ENCODE measurements around the gene HS3ST5. TPM values are rescaled to one million over a fixed set of nuclear protein-coding genes. Genes with fewer than 3 reads are reported as not detected.
A peak's percentile ranks its signal among the peaks of the same experiment; 100 is the strongest.

The HS3ST5 gene
- polyA plus RNA-seq, 1 donor (not counting 4 experiments of a cell fraction or from before 2014, with no cell fraction given) = not detected

DNA sequence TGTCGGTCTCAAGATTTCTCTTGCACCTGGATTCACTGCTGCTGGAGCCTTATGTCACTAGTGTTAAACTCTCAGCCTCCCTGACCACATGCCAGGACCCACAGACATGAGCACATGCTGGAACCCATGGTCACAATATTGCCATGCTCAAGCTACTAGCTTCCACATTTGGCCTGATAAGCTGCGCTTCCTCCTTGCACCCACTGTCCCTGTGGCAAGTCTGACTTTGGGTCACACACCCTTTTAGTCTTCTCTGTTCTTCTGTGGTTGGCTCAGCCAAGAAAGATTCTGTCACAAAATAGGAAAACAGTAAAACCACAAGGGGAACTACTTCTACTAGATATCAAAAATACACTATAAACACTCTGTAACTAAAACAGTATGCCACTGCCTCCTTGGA lies 303.0 kb downstream of the HS3ST5 start:
- H3K27me3 ChIP-seq (ENCODE audit: control insufficient read depth, extremely low read depth, insufficient read depth, low read length) = no peaks in the 10 kb centered on the region
- no peaks in the 10 kb centered on the region for H3K9me3 ChIP-seq (ENCODE audit: control insufficient read depth, low read depth, low read length)
- no peak overlapping the region for H3K27ac ChIP-seq (ENCODE audit: control insufficient read depth, insufficient read depth, low read length)
- no peak for FAIRE-seq
- dilution Hi-C loops (cut with MboI; ENCODE audit: extremely low pct_ligation_motif_present, low sequenced_read_pairs) = no loop called here
- no peaks in the 10 kb centered on the region for H3K36me3 ChIP-seq (ENCODE audit: control insufficient read depth in 2 of 2, extremely low read depth in 1 of 2, insufficient read depth in 2 of 2, low read length in 2 of 2)
- H2AFZ ChIP-seq (ENCODE audit: control insufficient read depth, low read length) = no peak overlapping the region
- DNase-seq (ENCODE audit: low read depth, low spot score) = no peak
- H3K4me3 ChIP-seq (ENCODE audit: control insufficient read depth in 2 of 3, extremely low read depth in 1 of 3, insufficient read depth in 2 of 3, low read depth in 1 of 3, low read length in 3 of 3) = no peak overlapping the region
- H3K9ac ChIP-seq (ENCODE audit: control insufficient read depth, extremely low read depth, insufficient read depth, low read length) = no peak overlapping the region
- no peaks in the 10 kb centered on the region for H3K4me1 ChIP-seq (ENCODE audit: control insufficient read depth, extremely low read depth, insufficient read depth, low read length)
- TF ChIP-seq, protein P1, sequence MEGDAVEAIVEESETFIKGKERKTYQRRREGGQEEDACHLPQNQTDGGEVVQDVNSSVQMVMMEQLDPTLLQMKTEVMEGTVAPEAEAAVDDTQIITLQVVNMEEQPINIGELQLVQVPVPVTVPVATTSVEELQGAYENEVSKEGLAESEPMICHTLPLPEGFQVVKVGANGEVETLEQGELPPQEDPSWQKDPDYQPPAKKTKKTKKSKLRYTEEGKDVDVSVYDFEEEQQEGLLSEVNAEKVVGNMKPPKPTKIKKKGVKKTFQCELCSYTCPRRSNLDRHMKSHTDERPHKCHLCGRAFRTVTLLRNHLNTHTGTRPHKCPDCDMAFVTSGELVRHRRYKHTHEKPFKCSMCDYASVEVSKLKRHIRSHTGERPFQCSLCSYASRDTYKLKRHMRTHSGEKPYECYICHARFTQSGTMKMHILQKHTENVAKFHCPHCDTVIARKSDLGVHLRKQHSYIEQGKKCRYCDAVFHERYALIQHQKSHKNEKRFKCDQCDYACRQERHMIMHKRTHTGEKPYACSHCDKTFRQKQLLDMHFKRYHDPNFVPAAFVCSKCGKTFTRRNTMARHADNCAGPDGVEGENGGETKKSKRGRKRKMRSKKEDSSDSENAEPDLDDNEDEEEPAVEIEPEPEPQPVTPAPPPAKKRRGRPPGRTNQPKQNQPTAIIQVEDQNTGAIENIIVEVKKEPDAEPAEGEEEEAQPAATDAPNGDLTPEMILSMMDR (optimal IDR thresholded peaks at IDR 0.05 in 1 of 3, IDR thresholded peaks at IDR 0.05 in 1 of 3, conservative IDR thresholded peaks at IDR 0.05 in 1 of 3; ENCODE audit: extremely low read depth in 1 of 3, insufficient read depth in 2 of 3, low read length in 3 of 3) = no peak
- no peak for TF ChIP-seq EZH2 (IDR thresholded peaks at IDR 0.05; ENCODE audit: low read length)
- H3K9me1 ChIP-seq (ENCODE audit: control insufficient read depth, extremely low read depth, insufficient read depth, low read length) = no peaks in the 10 kb centered on the region
- no peaks in the 10 kb centered on the region for H3K79me2 ChIP-seq (ENCODE audit: control insufficient read depth, insufficient read depth, low read length)
- H3K4me2 ChIP-seq (ENCODE audit: control insufficient read depth, extremely low read depth, insufficient read depth, low read depth, low read length) = no peak overlapping the region
- no peaks in the 10 kb centered on the region for H4K20me1 ChIP-seq (ENCODE audit: control insufficient read depth, extremely low read depth, insufficient read depth, low read length)

DNA sequence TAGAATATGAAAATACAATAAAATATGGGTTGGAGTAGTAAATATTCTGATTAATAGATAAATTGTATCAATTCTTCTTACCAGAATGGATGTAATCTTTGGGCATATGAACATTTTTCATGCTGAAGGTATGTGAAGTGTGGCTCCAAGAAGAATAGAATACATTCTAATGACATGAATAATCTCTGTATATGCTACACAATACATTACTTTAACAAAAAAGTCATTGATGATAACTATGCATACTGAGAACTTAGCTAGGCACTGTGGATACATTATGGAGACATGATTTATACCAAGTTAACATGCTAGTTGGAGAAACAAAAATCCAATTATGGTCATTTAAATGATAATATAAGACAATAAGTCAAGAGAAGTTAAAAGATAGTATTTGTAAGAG lies 309.2 kb downstream of the HS3ST5 start:
- dilution Hi-C loops (cut with MboI; ENCODE audit: extremely low pct_ligation_motif_present, low sequenced_read_pairs) = no loop called here
- no peak for DNase-seq (ENCODE audit: low read depth, low spot score)
- H3K27me3 ChIP-seq (ENCODE audit: control insufficient read depth, extremely low read depth, insufficient read depth, low read length) = no peaks in the 10 kb centered on the region
- TF ChIP-seq EZH2 (IDR thresholded peaks at IDR 0.05; ENCODE audit: low read length) = no peak
- TF ChIP-seq, protein P1 (optimal IDR thresholded peaks at IDR 0.05 in 1 of 3, IDR thresholded peaks at IDR 0.05 in 1 of 3, conservative IDR thresholded peaks at IDR 0.05 in 1 of 3; ENCODE audit: extremely low read depth in 1 of 3, insufficient read depth in 2 of 3, low read length in 3 of 3) = no peak
- no peaks in the 10 kb centered on the region for H3K36me3 ChIP-seq (ENCODE audit: control insufficient read depth in 2 of 2, extremely low read depth in 1 of 2, insufficient read depth in 2 of 2, low read length in 2 of 2)
- peak overlapping the region; percentile 59 for H2AFZ ChIP-seq (ENCODE audit: control insufficient read depth, low read length)
- H3K9ac ChIP-seq (ENCODE audit: control insufficient read depth, extremely low read depth, insufficient read depth, low read length) = no peak overlapping the region
- FAIRE-seq = no peak
- H3K27ac ChIP-seq (ENCODE audit: control insufficient read depth, insufficient read depth, low read length) = no peak overlapping the region
- H3K79me2 ChIP-seq (ENCODE audit: control insufficient read depth, insufficient read depth, low read length) = no peaks in the 10 kb centered on the region
- H3K4me3 ChIP-seq (ENCODE audit: control insufficient read depth in 2 of 3, extremely low read depth in 1 of 3, insufficient read depth in 2 of 3, low read depth in 1 of 3, low read length in 3 of 3) = no peak overlapping the region
- no peaks in the 10 kb centered on the region for H3K9me1 ChIP-seq (ENCODE audit: control insufficient read depth, extremely low read depth, insufficient read depth, low read length)
- no peaks in the 10 kb centered on the region for H3K9me3 ChIP-seq (ENCODE audit: control insufficient read depth, low read depth, low read length)
- no peak overlapping the region for H3K4me2 ChIP-seq (ENCODE audit: control insufficient read depth, extremely low read depth, insufficient read depth, low read depth, low read length)
- peaks cover 9% of the 10 kb centered on the region for H3K4me1 ChIP-seq (ENCODE audit: control insufficient read depth, extremely low read depth, insufficient read depth, low read length)
- H4K20me1 ChIP-seq (ENCODE audit: control insufficient read depth, extremely low read depth, insufficient read depth, low read length) = no peaks in the 10 kb centered on the region
